Brain microvascular endothelial cell (primary cell): Measurements from ENCODE around the gene NRXN3.

Experiments
- DNase-seq: peaks from one replicate; pipeline ENCODE4 v3.0.0-alpha.2; 2020
- H3K27ac ChIP-seq: fragments of 250-450 bp; sonication (Bioruptor Pico); 2 replicates; pipeline ENCODE4 v1.5.1; 2020; ENCODE audit warnings: mild to moderate bottlenecking, moderate library complexity
- H3K27me3 ChIP-seq: fragments of 250-450 bp; sonication (Bioruptor Pico); replicated peaks from 2 replicates; pipeline ENCODE4 v1.5.1; 2020; ENCODE audit warnings: mild to moderate bottlenecking
- H3K36me3 ChIP-seq: fragments of 250-450 bp; sonication (Bioruptor Pico); replicated peaks from 2 replicates; pipeline ENCODE4 v1.5.1; 2020; ENCODE audit warnings: mild to moderate bottlenecking
- H3K4me3 ChIP-seq: 2 replicates; pipeline ENCODE4 v1.5.1; 2011; ENCODE audit warnings: low read depth, mild to moderate bottlenecking, control low read depth, low read length, moderate library complexity
- CTCF ChIP-seq: IDR thresholded peaks from 2 replicates; pipeline ENCODE4 v1.5.1; 2011; ENCODE audit warnings: low read depth, mild to moderate bottlenecking, moderate library complexity, low read length, control low read depth, inconsistent platforms; ENCODE audit errors: missing control alignments
- in situ Hi-C: cut with HindIII; loops from 2 replicates; pipeline ENCODE4 v1.10.0; 2017; ENCODE audit warnings: low sequenced_read_pairs, low pct_ligation_motif_present

NRXN3 gene

DNA sequence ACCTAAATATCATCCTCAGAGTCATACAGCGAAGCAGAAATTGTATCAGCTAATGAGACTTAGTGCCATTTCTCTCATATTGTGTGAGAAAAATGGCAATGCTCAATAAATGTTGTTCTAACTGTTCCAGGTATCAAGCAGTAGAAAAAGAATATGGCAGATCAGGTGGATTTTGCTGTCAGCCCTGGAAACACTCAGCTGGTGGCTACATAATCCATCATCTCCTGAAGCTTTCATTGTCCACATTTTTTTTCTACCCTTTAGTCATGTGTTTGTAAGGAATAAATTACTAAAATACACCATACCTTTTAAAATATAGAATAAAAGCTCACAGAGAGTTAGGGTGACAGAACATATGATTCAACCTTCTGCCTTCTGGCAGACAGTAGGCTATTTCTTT lies 1200.8 kb downstream of the NRXN3 start:
- no peak for DNase-seq
- in situ Hi-C loops = no loop called here
- no peak overlapping the region for H3K27ac ChIP-seq
- no peaks in the 10 kb centered on the region for H3K27me3 ChIP-seq
- TF ChIP-seq CTCF = no peak
- no peak overlapping the region for H3K4me3 ChIP-seq
- no peaks in the 10 kb centered on the region for H3K36me3 ChIP-seq

DNA sequence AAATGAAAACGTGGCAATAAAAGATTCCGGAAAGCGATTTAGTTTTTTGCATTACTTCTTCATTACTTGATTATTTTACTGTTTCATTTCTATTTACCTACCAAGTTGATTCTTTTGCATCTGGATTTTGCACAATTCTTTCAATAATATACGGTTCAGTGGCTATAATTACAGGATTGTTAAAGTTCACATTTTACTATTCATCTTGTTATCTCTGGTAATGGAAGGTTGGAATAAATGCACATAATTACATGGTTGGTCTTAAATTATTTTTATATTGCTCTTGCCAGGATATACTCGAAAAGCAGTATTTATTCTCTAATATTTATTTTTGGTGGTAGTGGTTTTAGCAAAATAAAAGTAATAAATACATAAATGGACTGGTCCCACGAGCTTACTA lies 1203.3 kb downstream of the NRXN3 start:
- no peak for TF ChIP-seq CTCF
- Histone ChIP-seq H3K4me3 (no peak overlapping the region), H3K27ac (no peak overlapping the region), H3K27me3 (no peaks in the 10 kb centered on the region), H3K36me3 (no peaks in the 10 kb centered on the region)
- DNase-seq = no peak
- in situ Hi-C loops = no loop called here

GRCh38 chr14:79375356-79375755 lies 1205.2 kb downstream of the NRXN3 start:
- no peaks in the 10 kb centered on the region for H3K27me3 ChIP-seq
- no peak for DNase-seq
- H3K4me3 ChIP-seq = no peak overlapping the region
- in situ Hi-C loops = no loop called here
- H3K36me3 ChIP-seq = no peaks in the 10 kb centered on the region
- TF ChIP-seq CTCF = no peak
- H3K27ac ChIP-seq = no peak overlapping the region

DNA sequence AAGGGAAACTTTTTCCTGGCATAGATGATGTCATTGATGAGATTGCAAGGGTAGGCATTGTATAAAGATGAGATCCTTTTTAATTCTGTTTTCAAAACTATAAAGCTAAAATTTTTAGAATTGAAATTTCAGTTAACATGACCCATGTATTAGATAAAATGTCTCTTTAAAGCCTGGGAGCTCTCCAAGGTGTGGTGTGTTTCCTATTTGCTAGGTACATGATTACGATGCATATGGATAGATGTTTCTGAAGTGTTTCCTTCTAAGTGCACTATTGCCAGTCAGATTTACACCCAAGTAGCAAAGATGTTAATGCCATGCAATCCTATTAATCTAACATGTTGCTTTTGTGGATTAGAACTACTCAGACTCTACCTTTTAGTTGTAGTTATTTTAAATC lies 1206.4 kb downstream of the NRXN3 start:
- no peak for DNase-seq
- Histone ChIP-seq H3K27me3 (no peaks in the 10 kb centered on the region), H3K27ac (no peak overlapping the region), H3K4me3 (no peak overlapping the region), H3K36me3 (no peaks in the 10 kb centered on the region)
- in situ Hi-C loops = no loop called here
- TF ChIP-seq CTCF = no peak

GRCh38 chr14:79378020-79378419 lies 1207.8 kb downstream of the NRXN3 start:
- Histone ChIP-seq H3K4me3 (no peak overlapping the region), H3K36me3 (no peaks in the 10 kb centered on the region), H3K27me3 (no peaks in the 10 kb centered on the region), H3K27ac (no peak overlapping the region)
- TF ChIP-seq CTCF = no peak
- in situ Hi-C loops = no loop called here
- DNase-seq = no peak

GRCh38 chr14:79379266-79379665 lies 1209.1 kb downstream of the NRXN3 start:
- no peaks in the 10 kb centered on the region for H3K36me3 ChIP-seq
- in situ Hi-C loops = no loop called here
- no peak overlapping the region for H3K27ac ChIP-seq
- no peak for TF ChIP-seq CTCF
- DNase-seq = no peak
- no peaks in the 10 kb centered on the region for H3K27me3 ChIP-seq
- no peak overlapping the region for H3K4me3 ChIP-seq
